GM23338 (cell line): ENCODE measurements around the gene MAGI1. TPM values are rescaled to one million over a fixed set of nuclear protein-coding genes. Genes with fewer than 3 reads are reported as not detected.

Experiments used
- ATAC-seq: fragments of 200-7000 bp; cut with Tn5 transposase; 3 replicates; pipeline ENCODE4 v1.9.1; 2020
- DNase-seq: peaks from one replicate; pipeline ENCODE4 v3.0.0-alpha.2; 2015; ENCODE audit warnings: low spot score
- H2AFZ ChIP-seq: fragments of 200-600 bp; sonication (generic); 2 replicates; pipeline ENCODE4 v1.8.0; 2016; ENCODE audit warnings: antibody characterized with exemption, mild to moderate bottlenecking, moderate library complexity
- H3F3A ChIP-seq: fragments of 200-600 bp; sonication (generic); replicated peaks from 2 replicates; pipeline ENCODE4 v1.8.0; 2017; ENCODE audit warnings: antibody characterized with exemption, mixed run types, low read depth
- H3K27ac ChIP-seq: fragments of 200-600 bp; sonication (generic); 2 replicates; pipeline ENCODE4 v1.6.1; 2016; ENCODE audit warnings: low read depth
- H3K27me3 ChIP-seq: fragments of 200-600 bp; sonication (generic); 2 replicates; pipeline ENCODE4 v1.8.0; 2016; ENCODE audit warnings: mild to moderate bottlenecking, mixed run types, moderate library complexity; ENCODE audit not compliant: insufficient read depth
- H3K36me3 ChIP-seq: fragments of 200-600 bp; sonication (generic); 2 replicates; pipeline ENCODE4 v1.8.0; 2016; ENCODE audit warnings: mild to moderate bottlenecking; ENCODE audit not compliant: insufficient read depth
- H3K4me1 ChIP-seq: fragments of 200-600 bp; sonication (generic); 2 replicates; pipeline ENCODE4 v1.8.0; 2016; ENCODE audit warnings: mild to moderate bottlenecking, moderate library complexity; ENCODE audit not compliant: insufficient read depth
- H3K4me2 ChIP-seq: fragments of 200-600 bp; sonication (generic); 2 replicates; pipeline ENCODE4 v1.7.1; 2017; ENCODE audit warnings: mixed run types
- H3K4me3 ChIP-seq: fragments of 200-600 bp; sonication (generic); 2 replicates; pipeline ENCODE4 v1.6.1; 2016; ENCODE audit warnings: mixed run types
- H3K79me2 ChIP-seq: fragments of 200-600 bp; sonication (generic); replicated peaks from 2 replicates; pipeline ENCODE4 v1.8.0; 2017; ENCODE audit warnings: mild to moderate bottlenecking; ENCODE audit not compliant: insufficient read depth
- H3K9me2 ChIP-seq: fragments of 200-600 bp; sonication (generic); 2 replicates; pipeline ENCODE4 v1.8.0; 2017; ENCODE audit not compliant: insufficient read depth
- H4K20me1 ChIP-seq: fragments of 200-600 bp; sonication (generic); replicated peaks from 2 replicates; pipeline ENCODE4 v1.8.0; 2017; ENCODE audit warnings: mild to moderate bottlenecking; ENCODE audit not compliant: insufficient read depth
- H3K27ac Mint-ChIP-seq: 2 replicates; pipeline ENCODE4 v1.8.0; 2020; ENCODE audit warnings: inconsistent platforms, mild to moderate bottlenecking, moderate library complexity, mixed read lengths
- H3K27me3 Mint-ChIP-seq: 3 replicates; pipeline ENCODE4 v1.8.0; 2022; ENCODE audit warnings: low read depth, mild to moderate bottlenecking, moderate library complexity, mixed read lengths, inconsistent platforms; ENCODE audit not compliant: insufficient read depth, poor library complexity
- H3K36me3 Mint-ChIP-seq: 3 replicates; pipeline ENCODE4 v1.8.0; 2021; ENCODE audit warnings: low read depth, mild to moderate bottlenecking, inconsistent platforms, moderate library complexity, mixed read lengths
- H3K4me1 Mint-ChIP-seq: 3 replicates; pipeline ENCODE4 v1.8.0; 2020; ENCODE audit warnings: mild to moderate bottlenecking, inconsistent platforms, mixed read lengths
- H3K4me3 Mint-ChIP-seq: 3 replicates; pipeline ENCODE4 v1.8.0; 2021; ENCODE audit warnings: moderate library complexity, mild to moderate bottlenecking, inconsistent platforms, mixed read lengths
- H3K9me3 Mint-ChIP-seq: 3 replicates; pipeline ENCODE4 v1.8.0; 2020; ENCODE audit warnings: moderate library complexity, mild to moderate bottlenecking, inconsistent platforms, mixed read lengths
- CREB1 ChIP-seq: fragments of 250-450 bp; sonication (Bioruptor Pico); IDR thresholded peaks from 2 replicates; pipeline ENCODE4 v1.5.0; 2020; ENCODE audit warnings: low read depth, mild to moderate bottlenecking, moderate library complexity
- EZH2 ChIP-seq: fragments of 200-600 bp; sonication (generic); IDR thresholded peaks from one replicate; pipeline ENCODE4 v1.8.0; 2017; ENCODE audit warnings: antibody characterized with exemption, mild to moderate bottlenecking, low read depth; ENCODE audit not compliant: unreplicated experiment
- EZH2phosphoT487 ChIP-seq: fragments of 200-600 bp; sonication (generic); IDR thresholded peaks from one replicate; pipeline ENCODE4 v1.8.1; 2018; ENCODE audit warnings: antibody characterized with exemption; ENCODE audit not compliant: unreplicated experiment
- JUNB ChIP-seq: IDR thresholded peaks from one replicate; pipeline ENCODE4 v1.6.1; 2016; ENCODE audit warnings: antibody characterized with exemption; ENCODE audit not compliant: unreplicated experiment
- NANOG ChIP-seq: IDR thresholded peaks from 2 replicates; pipeline ENCODE4 v1.6.1; 2016; ENCODE audit warnings: antibody characterized with exemption, borderline replicate concordance
- POLR2AphosphoS5 ChIP-seq: IDR thresholded peaks from 2 replicates; pipeline ENCODE4 v1.6.1; 2016; ENCODE audit warnings: antibody characterized with exemption, low read depth
- REST ChIP-seq: IDR thresholded peaks from one replicate; pipeline ENCODE4 v1.6.1; 2018; ENCODE audit warnings: antibody characterized with exemption; ENCODE audit not compliant: unreplicated experiment
- STAT1 ChIP-seq: IDR thresholded peaks from one replicate; pipeline ENCODE4 v1.6.1; 2016; ENCODE audit warnings: antibody characterized with exemption; ENCODE audit not compliant: unreplicated experiment
- ZNF114 ChIP-seq: fragments of 250-450 bp; sonication (Bioruptor Pico); IDR thresholded peaks from 2 replicates; pipeline ENCODE4 v1.5.0; 2020; ENCODE audit warnings: mild to moderate bottlenecking, moderate library complexity
- ZNF331 ChIP-seq: fragments of 250-450 bp; sonication (Bioruptor Pico); IDR thresholded peaks from 2 replicates; pipeline ENCODE4 v1.5.0; 2020; ENCODE audit warnings: low read depth, mild to moderate bottlenecking, moderate library complexity
- polyA plus RNA-seq: library from polyadenylated mRNA; unstranded; fragments of >200 nt; fragmentation: Nextera tagmentation; extraction: Ambion mirVana; gene quantifications from 2 replicates; pipeline ENCODE4 v1.2.1, GENCODE V29; 2016
- total RNA-seq: library from RNA; depleted of rRNA; stranded (reverse); fragments of >200 nt; shearing (Covaris generic); gene quantifications from 2 replicates; pipeline ENCODE4 v1.2.3, GENCODE V29; 2014
- TF ChIP-seq, protein P1 (sequence below), 2 experiments: fragments of 200-600 bp in 1 of 2; sonication (generic) in 1 of 2; conservative IDR thresholded peaks; 2 replicates each; pipeline versions ENCODE4 v1.5.1 to v1.6.1; 2016 to 2017; ENCODE audit warnings: antibody characterized with exemption in 2 of 2, low read depth in 2 of 2, mild to moderate bottlenecking in 2 of 2, moderate library complexity in 1 of 2
- TF ChIP-seq, protein P2 (sequence below): IDR thresholded peaks from 2 replicates; pipeline ENCODE4 v1.6.1; 2016; ENCODE audit warnings: antibody characterized with exemption

Gene MAGI1
- total and polyA plus RNA-seq, 2 experiments from 2014 or later = 27.4 to 71.2 TPM

DNA sequence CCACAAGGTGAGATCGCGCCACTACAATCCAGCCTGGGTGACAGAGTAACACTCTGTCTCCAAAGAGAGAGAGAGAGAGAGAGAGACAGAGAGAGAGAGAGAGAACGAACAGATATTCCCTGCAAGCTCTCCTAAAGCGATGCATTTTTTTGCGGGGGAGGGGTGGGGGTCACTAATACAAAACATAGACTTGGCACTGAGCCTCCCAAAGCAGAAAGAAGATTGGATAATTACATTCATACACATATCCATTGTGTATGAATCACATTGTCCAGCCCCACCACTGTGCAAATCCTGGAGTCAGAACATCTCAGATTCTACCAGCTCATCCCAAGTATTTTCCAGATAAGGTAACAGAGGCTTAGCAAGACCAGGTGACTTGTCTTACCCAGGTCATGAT is 459.9 kb downstream of the MAGI1 start:
- Histone ChIP-seq H3K27me3 (no peaks in the 10 kb centered on the region), H3K9me2 (no peaks in the 10 kb centered on the region), H3K27ac (no peak overlapping the region), H2AFZ (no peak overlapping the region), H3K79me2 (peaks cover 99% of the 10 kb centered on the region), H3F3A (no peaks in the 10 kb centered on the region), H4K20me1 (peaks cover 13% of the 10 kb centered on the region), H3K4me2 (no peak overlapping the region), H3K4me1 (peaks cover 23% of the 10 kb centered on the region), H3K36me3 (no peaks in the 10 kb centered on the region), H3K4me3 (no peak overlapping the region)
- no peaks in the 10 kb centered on the region for H3K9me3 Mint-ChIP-seq
- peaks cover 5% of the 10 kb centered on the region; the same call in 1 of the 3 replicates for H3K36me3 Mint-ChIP-seq
- ATAC-seq (no peak), DNase-seq (no peak)
- peaks cover 52% of the 10 kb centered on the region for H3K4me1 Mint-ChIP-seq
- H3K4me3 Mint-ChIP-seq = no peak overlapping the region
- no peaks in the 10 kb centered on the region for H3K27me3 Mint-ChIP-seq
- TF ChIP-seq, protein P1, sequence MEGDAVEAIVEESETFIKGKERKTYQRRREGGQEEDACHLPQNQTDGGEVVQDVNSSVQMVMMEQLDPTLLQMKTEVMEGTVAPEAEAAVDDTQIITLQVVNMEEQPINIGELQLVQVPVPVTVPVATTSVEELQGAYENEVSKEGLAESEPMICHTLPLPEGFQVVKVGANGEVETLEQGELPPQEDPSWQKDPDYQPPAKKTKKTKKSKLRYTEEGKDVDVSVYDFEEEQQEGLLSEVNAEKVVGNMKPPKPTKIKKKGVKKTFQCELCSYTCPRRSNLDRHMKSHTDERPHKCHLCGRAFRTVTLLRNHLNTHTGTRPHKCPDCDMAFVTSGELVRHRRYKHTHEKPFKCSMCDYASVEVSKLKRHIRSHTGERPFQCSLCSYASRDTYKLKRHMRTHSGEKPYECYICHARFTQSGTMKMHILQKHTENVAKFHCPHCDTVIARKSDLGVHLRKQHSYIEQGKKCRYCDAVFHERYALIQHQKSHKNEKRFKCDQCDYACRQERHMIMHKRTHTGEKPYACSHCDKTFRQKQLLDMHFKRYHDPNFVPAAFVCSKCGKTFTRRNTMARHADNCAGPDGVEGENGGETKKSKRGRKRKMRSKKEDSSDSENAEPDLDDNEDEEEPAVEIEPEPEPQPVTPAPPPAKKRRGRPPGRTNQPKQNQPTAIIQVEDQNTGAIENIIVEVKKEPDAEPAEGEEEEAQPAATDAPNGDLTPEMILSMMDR (conservative IDR thresholded peaks at IDR 0.05; ENCODE audit: low read depth in 2 of 2) = no peak
- TF ChIP-seq EZH2 (no peak), POLR2AphosphoS5 (no peak), EZH2phosphoT487 (no peak), NANOG (no peak), JUNB (no peak), ZNF114 (no peak), CREB1 (CRISPR knock-in tag) (no peak)
- no peak overlapping the region for H3K27ac Mint-ChIP-seq

GRCh38 chr3:65577843-65578430 is 460.8 kb downstream of the MAGI1 start:
- Mint-ChIP-seq H3K27ac (no peak overlapping the region), H3K36me3 (peaks cover 5% of the 10 kb centered on the region; the same call in 1 of the 3 replicates), H3K4me1 (peaks cover 42% of the 10 kb centered on the region), H3K27me3 (no peaks in the 10 kb centered on the region), H3K9me3 (no peaks in the 10 kb centered on the region), H3K4me3 (no peak overlapping the region)
- Histone ChIP-seq H3K4me3 (no peak overlapping the region), H3K9me2 (no peaks in the 10 kb centered on the region), H3K27ac (no peak overlapping the region), H3K4me1 (peaks cover 18% of the 10 kb centered on the region), H3K36me3 (no peaks in the 10 kb centered on the region), H3K27me3 (no peaks in the 10 kb centered on the region), H3F3A (no peaks in the 10 kb centered on the region), H3K79me2 (peaks cover 99% of the 10 kb centered on the region), H4K20me1 (peaks cover 10% of the 10 kb centered on the region), H3K4me2 (no peak overlapping the region), H2AFZ (no peak overlapping the region)
- no peak for DNase-seq
- no peak for ATAC-seq
- no peak for TF ChIP-seq STAT1
- TF ChIP-seq, protein P1 (conservative IDR thresholded peaks at IDR 0.05; ENCODE audit: low read depth in 2 of 2) = no peak
- TF ChIP-seq ZNF331 (CRISPR knock-in tag) = no peak
- TF ChIP-seq EZH2 = no peak
- no peak for TF ChIP-seq POLR2AphosphoS5
- TF ChIP-seq JUNB = no peak
- TF ChIP-seq NANOG = no peak
- TF ChIP-seq, protein P2, sequence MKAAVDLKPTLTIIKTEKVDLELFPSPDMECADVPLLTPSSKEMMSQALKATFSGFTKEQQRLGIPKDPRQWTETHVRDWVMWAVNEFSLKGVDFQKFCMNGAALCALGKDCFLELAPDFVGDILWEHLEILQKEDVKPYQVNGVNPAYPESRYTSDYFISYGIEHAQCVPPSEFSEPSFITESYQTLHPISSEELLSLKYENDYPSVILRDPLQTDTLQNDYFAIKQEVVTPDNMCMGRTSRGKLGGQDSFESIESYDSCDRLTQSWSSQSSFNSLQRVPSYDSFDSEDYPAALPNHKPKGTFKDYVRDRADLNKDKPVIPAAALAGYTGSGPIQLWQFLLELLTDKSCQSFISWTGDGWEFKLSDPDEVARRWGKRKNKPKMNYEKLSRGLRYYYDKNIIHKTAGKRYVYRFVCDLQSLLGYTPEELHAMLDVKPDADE = no peak
- TF ChIP-seq REST = no peak
- TF ChIP-seq EZH2phosphoT487 = no peak
